H1 (cell line): ENCODE data around the gene RAB2B. TPM values are rescaled to one million over a fixed set of nuclear protein-coding genes. Genes with fewer than 3 reads are reported as not detected.

Experiments
- CTCF ChIA-PET: fragments of 300-600 bp; sonication (Branson Sonifier 250); formaldehyde crosslinking; loops from one replicate; lab custom pipeline; 2021; ENCODE audit not compliant: partially characterized antibody; lab: Charles Lee
- POLR2A ChIA-PET: fragments of 300-600 bp; sonication (Branson Sonifier 250); formaldehyde crosslinking; loops from one replicate; lab custom pipeline; 2021; ENCODE audit warnings: inconsistent platforms; ENCODE audit not compliant: partially characterized antibody; lab: Charles Lee
- DNase-seq, 2 experiments: peaks; one replicate each; pipeline versions ENCODE4 v3.0.0 to v3.0.0-alpha.2; 2010 to 2022; ENCODE audit warnings: low spot score in 2 of 2, low read depth in 1 of 2, mixed read lengths in 1 of 2
- FAIRE-seq: peaks from 2 replicates; lab custom pipeline; 2011; peaks lifted over from hg19 to GRCh38; lab: Jason Lieb, UNC
- H2AFZ ChIP-seq: 2 replicates; pipeline ENCODE4 v1.8.1; 2012; ENCODE audit warnings: low read length, inconsistent platforms
- H2AK5ac ChIP-seq: 2 replicates; pipeline ENCODE4 v1.6.1; 2013; ENCODE audit warnings: low read depth, low read length
- H2BK120ac ChIP-seq: replicated peaks from 2 replicates; pipeline ENCODE3; 2013; ENCODE audit warnings: low read depth, low read length, inconsistent platforms
- H2BK12ac ChIP-seq: 2 replicates; pipeline ENCODE4 v1.6.1; 2013; ENCODE audit warnings: low read depth, low read length
- H2BK15ac ChIP-seq: 2 replicates; pipeline ENCODE4 v1.6.1; 2013; ENCODE audit warnings: low read length
- H2BK20ac ChIP-seq: 2 replicates; pipeline ENCODE4 v1.6.1; 2013; ENCODE audit warnings: low read length
- H2BK5ac ChIP-seq: 2 replicates; pipeline ENCODE4 v1.6.1; 2013; ENCODE audit warnings: low read depth, low read length
- H3K14ac ChIP-seq: 2 replicates; pipeline ENCODE4 v1.6.1; 2013; ENCODE audit warnings: inconsistent platforms; ENCODE audit not compliant: insufficient read length
- H3K18ac ChIP-seq: 2 replicates; pipeline ENCODE4 v1.6.1; 2013; ENCODE audit warnings: low read length; ENCODE audit errors: extremely low read depth
- H3K23ac ChIP-seq: 2 replicates; pipeline ENCODE4 v1.6.1; 2013; ENCODE audit warnings: inconsistent platforms; ENCODE audit not compliant: insufficient read length
- H3K23me2 ChIP-seq: 2 replicates; pipeline ENCODE4 v1.6.1; 2013; ENCODE audit warnings: low read depth, low read length
- H3K27ac ChIP-seq: 2 replicates; pipeline ENCODE4 v1.6.1; 2011; ENCODE audit warnings: low read depth, low read length, inconsistent platforms
- H3K27me3 ChIP-seq, 4 experiments: replicated peaks in 1 of 4; 1 replicate in 1 of 4; 2 replicates in 3 of 4; pipeline versions ENCODE4 v1.6.1 to v1.8.1; 2011 to 2013; ENCODE audit warnings: low read length in 3 of 4, mild to moderate bottlenecking in 3 of 4, inconsistent platforms in 2 of 4, mixed read lengths in 2 of 4, moderate library complexity in 1 of 4; ENCODE audit not compliant: control insufficient read depth in 3 of 4, insufficient read depth in 3 of 4; ENCODE audit errors: extremely low read depth in 1 of 4
- H3K36me3 ChIP-seq, 4 experiments: 2 replicates each; pipeline versions ENCODE4 v1.6.1 to v1.8.1; 2011 to 2013; ENCODE audit warnings: mild to moderate bottlenecking in 4 of 4, low read length in 3 of 4, moderate library complexity in 2 of 4, control low read depth in 1 of 4, inconsistent platforms in 1 of 4; ENCODE audit not compliant: insufficient read depth in 4 of 4, control insufficient read depth in 2 of 4
- H3K4ac ChIP-seq: replicated peaks from 2 replicates; pipeline ENCODE3; 2013; ENCODE audit warnings: low read length, low read depth, mixed read lengths, inconsistent platforms; ENCODE audit not compliant: insufficient read length
- H3K4me1 ChIP-seq, 4 experiments: replicated peaks in 1 of 4; 1 replicate in 1 of 4; 2 replicates in 3 of 4; pipeline versions ENCODE4 v1.6.1 to v1.8.1; 2011 to 2013; ENCODE audit warnings: low read length in 3 of 4, inconsistent platforms in 2 of 4, mixed read lengths in 1 of 4; ENCODE audit not compliant: insufficient read depth in 4 of 4, control insufficient read depth in 3 of 4
- H3K4me2 ChIP-seq, 2 experiments: 2 replicates each; pipeline versions ENCODE4 v1.6.1 to v1.8.1; 2011 to 2013; ENCODE audit warnings: low read depth in 2 of 2, low read length in 2 of 2, control low read depth in 1 of 2, inconsistent platforms in 1 of 2, mild to moderate bottlenecking in 1 of 2; ENCODE audit not compliant: insufficient read depth in 1 of 2
- H3K4me3 ChIP-seq, 4 experiments: fragments of 200-600, 300-600 bp in 1 of 4; sonication (generic), shearing (Covaris generic), sonication (Bioruptor Twin) in 1 of 4; 2 replicates each; pipeline versions ENCODE4 v1.5.1 to v1.8.1; 2011 to 2016; ENCODE audit warnings: low read length in 4 of 4, low read depth in 3 of 4, control low read depth in 2 of 4, inconsistent platforms in 2 of 4, mild to moderate bottlenecking in 2 of 4, mixed read lengths in 1 of 4, moderate library complexity in 1 of 4; ENCODE audit not compliant: insufficient read depth in 2 of 4; ENCODE audit errors: extremely low read depth in 1 of 4
- H3K56ac ChIP-seq: replicated peaks from 2 replicates; pipeline ENCODE3; 2013; ENCODE audit warnings: low read depth, mild to moderate bottlenecking, mixed read lengths, low read length, inconsistent platforms; ENCODE audit not compliant: insufficient read length
- H3K79me1 ChIP-seq: 2 replicates; pipeline ENCODE4 v1.6.1; 2013; ENCODE audit warnings: low read depth, low read length, control low read depth
- H3K79me2 ChIP-seq, 2 experiments: 2 replicates each; pipeline versions ENCODE4 v1.6.1 to v1.8.1; 2012 to 2013; ENCODE audit warnings: low read length in 2 of 2, mild to moderate bottlenecking in 2 of 2, inconsistent platforms in 1 of 2; ENCODE audit not compliant: insufficient read depth in 2 of 2, control insufficient read depth in 1 of 2
- H3K9ac ChIP-seq, 4 experiments: replicated peaks in 1 of 4; 1 replicate in 1 of 4; 2 replicates in 3 of 4; pipeline versions ENCODE4 v1.6.1 to v1.8.1; 2011 to 2013; ENCODE audit warnings: low read depth in 3 of 4, low read length in 3 of 4, control low read depth in 2 of 4, mild to moderate bottlenecking in 2 of 4, moderate library complexity in 2 of 4, inconsistent platforms in 1 of 4; ENCODE audit errors: extremely low read depth in 1 of 4
- H3K9me3 ChIP-seq, 2 experiments: 2 replicates each; pipeline versions ENCODE4 v1.6.1 to v1.8.1; 2012 to 2013; ENCODE audit warnings: mild to moderate bottlenecking in 2 of 2, moderate library complexity in 2 of 2, control low read depth in 1 of 2, inconsistent platforms in 1 of 2, low read depth in 1 of 2, low read length in 1 of 2, mixed read lengths in 1 of 2; ENCODE audit not compliant: insufficient read depth in 2 of 2
- H4K20me1 ChIP-seq, 2 experiments: replicated peaks in 1 of 2; 2 replicates each; pipeline versions ENCODE3 to v1.8.1; 2011 to 2013; ENCODE audit warnings: inconsistent platforms in 2 of 2, low read length in 2 of 2, mild to moderate bottlenecking in 1 of 2; ENCODE audit not compliant: insufficient read depth in 2 of 2, control insufficient read depth in 1 of 2
- H4K5ac ChIP-seq: 2 replicates; pipeline ENCODE4 v1.6.1; 2013; ENCODE audit warnings: low read length, low read depth, mixed read lengths, inconsistent platforms; ENCODE audit not compliant: insufficient read length
- H4K8ac ChIP-seq: 2 replicates; pipeline ENCODE4 v1.8.0; 2013; ENCODE audit warnings: mild to moderate bottlenecking, moderate library complexity, low read length, inconsistent platforms; ENCODE audit not compliant: insufficient read depth; ENCODE audit errors: extremely low read depth
- H4K91ac ChIP-seq: replicated peaks from 2 replicates; pipeline ENCODE3; 2013; ENCODE audit warnings: low read length, mixed read lengths, inconsistent platforms; ENCODE audit not compliant: insufficient read length
- CREB1 ChIP-seq: IDR thresholded peaks from 2 replicates; pipeline ENCODE4 v1.6.1; 2012; ENCODE audit warnings: inconsistent platforms
- CTBP2 ChIP-seq: IDR thresholded peaks from 2 replicates; pipeline ENCODE4 v1.7.0; 2011; ENCODE audit warnings: borderline replicate concordance, mild to moderate bottlenecking, moderate library complexity, mixed read lengths, low read length; ENCODE audit not compliant: insufficient read depth, insufficient read length
- PHF8 ChIP-seq: fragments of 200-600 bp; sonication (generic); conservative IDR thresholded peaks from 2 replicates; pipeline ENCODE4 v1.7.1; 2012; ENCODE audit warnings: low read depth, mild to moderate bottlenecking, inconsistent platforms, low read length, moderate library complexity
- TAF1 ChIP-seq: IDR thresholded peaks from 2 replicates; pipeline ENCODE4 v1.6.1; 2011; ENCODE audit warnings: mild to moderate bottlenecking, low read depth, low read length
- TCF12 ChIP-seq: IDR thresholded peaks from 2 replicates; pipeline ENCODE4 v1.6.1; 2011; ENCODE audit warnings: low read depth, mild to moderate bottlenecking, low read length
- WGBS, 2 experiments: shearing (Covaris generic) in 1 of 2; methylation state at CpG; one replicate each; pipeline versions ENCODE4 v1.1.6 to v1.1.7; 2013 to 2015; ENCODE audit warnings: low lambda C conversion rate in 2 of 2, mixed read lengths in 2 of 2, inconsistent platforms in 1 of 2, low coverage in 1 of 2, missing lambda C conversion rate in 1 of 2; ENCODE audit not compliant: insufficient replicate concordance in 2 of 2, insufficient coverage in 1 of 2, insufficient read length in 1 of 2; ENCODE audit errors: extremely low coverage in 1 of 2, missing lambda C conversion rate in 1 of 2; 5-methylcytosine and 5-hydroxymethylcytosine counted together
- polyA plus RNA-seq, 7 experiments: library from polyadenylated mRNA; depleted of rRNA in 3 of 7; stranded (reverse) in 5 of 7; unstranded in 2 of 7; fragments of >200 nt in 5 of 7; fragments of 200-250 nt in 2 of 7; gene quantifications; 1 replicate in 5 of 7; 2 replicates in 1 of 7; 4 replicates in 1 of 7; pipeline versions ENCODE4 v1.2.1 to v1.2.3, GENCODE V29; 2011 to 2013; ENCODE audit warnings: missing spikeins in 2 of 7, mixed read lengths in 2 of 7
- total RNA-seq: library from RNA; stranded (reverse); fragmentation: NEBNext Ultra II Directional; extraction: Animal tissue kit (Norgen Biotek cat#: 25700); gene quantifications from 2 replicates; pipeline ENCODE4 v1.2.1, GENCODE V29; 2021

RAB2B gene
- total and polyA plus RNA-seq, 2 of the 8 experiments (the other 6 are each of a cell fraction or from before 2014, with no cell fraction given): 23.4 to 26.1 TPM

DNA sequence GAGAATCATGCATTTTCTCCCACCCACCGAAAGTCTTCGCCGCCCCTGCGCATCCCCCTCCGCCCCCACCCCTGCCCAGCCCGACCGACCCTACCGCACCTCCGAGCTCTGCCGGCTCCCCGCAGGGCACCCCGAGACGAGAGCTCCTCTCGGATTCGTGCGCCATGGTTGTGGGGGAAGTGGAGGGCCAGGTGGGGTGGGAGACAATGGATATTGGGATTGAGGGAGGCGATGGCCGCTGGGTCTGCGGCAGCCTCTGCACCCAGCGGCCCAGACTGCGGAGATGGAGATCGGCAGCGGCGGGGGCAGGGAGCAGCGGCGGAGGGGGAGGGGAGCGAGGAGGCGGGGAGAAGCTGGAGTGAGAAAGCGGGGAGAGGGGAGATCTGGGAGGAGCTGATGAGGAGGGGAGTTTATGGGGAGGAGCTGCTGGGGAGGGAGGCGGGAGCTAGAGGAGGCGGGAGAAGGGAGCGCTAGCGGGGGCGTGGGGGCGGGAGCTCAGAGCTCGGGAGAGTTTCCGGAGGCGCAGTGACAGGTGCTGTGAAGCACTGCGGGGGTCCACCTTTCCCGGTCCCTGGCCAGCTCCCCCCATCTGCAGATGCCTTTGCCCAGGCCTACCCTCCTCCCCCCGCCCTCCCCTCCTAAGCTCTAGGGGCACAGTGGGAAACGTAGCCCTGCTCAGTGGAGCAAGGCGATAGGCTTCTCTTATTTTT, 49.4 kb upstream of the RAB2B start, which contains the start of gene SALL2:
SALL2 (minus strand) TSS at position 385 of the 710 bp plus-strand sequence; CDS start at position 166, 219 bp downstream.
- DNase-seq: peak; percentile 93 to 97
- H4K8ac ChIP-seq: peak within 1 kb of the TSS; percentile 90
- H3K23me2 ChIP-seq: peaks cover 14% of the 10 kb centered on the region
- peak within 1 kb of the TSS; percentile 96 for H4K91ac ChIP-seq
- peak within 1 kb of the TSS; percentile 91 for H2BK120ac ChIP-seq
- peak within 1 kb of the TSS; percentile 70; the same call in 1 of the 2 replicates for H2AK5ac ChIP-seq
- peak within 1 kb of the TSS; percentile 97 for H4K5ac ChIP-seq
- H3K4me2 ChIP-seq: peak within 1 kb of the TSS; percentile 81 to 87
- H3K9ac ChIP-seq: peak within 1 kb of the TSS; percentile 46 to 83 (median 76)
- H3K4me3 ChIP-seq: peak within 1 kb of the TSS; percentile 50 to 82 (median 71)
- H2BK5ac ChIP-seq: peak within 1 kb of the TSS; percentile 97
- 0% methylated on average over 1 of the region's 43 CpGs; no CpG with 5 or more reads in 1 of the 2 experiments for WGBS, 2 experiments
- no peak for FAIRE-seq
- H2AFZ ChIP-seq: no peak within 1 kb of the TSS
- H2BK15ac ChIP-seq: peak within 1 kb of the TSS; percentile 67; the same call in 1 of the 2 replicates
- no peaks in the 10 kb centered on the region for H3K9me3 ChIP-seq
- H3K27ac ChIP-seq: peak within 1 kb of the TSS; percentile 90
- H3K79me1 ChIP-seq: peaks cover 25% of the 10 kb centered on the region
- ChIA-PET POLR2A (interaction anchor here (0.6 to 32.5 kb wide), 24 partner anchors 7 to 217 kb away, joined by 3 to 769 read pairs (median 6); partner anchors contain the start of genes METTL3, RAB2B, SALL2 and TOX4), CTCF (interaction anchor here (0.7 to 7.6 kb wide), 14 partner anchors 8 to 88 kb away, joined by 3 to 59 read pairs (median 6); partner anchors contain the start of genes METTL3, RAB2B and TOX4)
- H2BK12ac ChIP-seq: peak within 1 kb of the TSS; percentile 99
- H3K36me3 ChIP-seq: peaks cover 24 to 67% (median 36%) of the 10 kb centered on the region in 4 experiments
- peak within 1 kb of the TSS; percentile 99 for H3K18ac ChIP-seq
- H2BK20ac ChIP-seq: peak within 1 kb of the TSS; percentile 73
- peaks cover 19 to 78% of the 10 kb centered on the region in 2 experiments for H3K79me2 ChIP-seq
- H3K56ac ChIP-seq: peak within 1 kb of the TSS; percentile 78
- H3K27me3 ChIP-seq: no peaks in the 10 kb centered on the region
- no peak within 1 kb of the TSS for H3K23ac ChIP-seq
- H3K14ac ChIP-seq: peak within 1 kb of the TSS; percentile 34
- peaks cover 14 to 69% (median 42%) of the 10 kb centered on the region in 4 experiments for H3K4me1 ChIP-seq
- H3K4ac ChIP-seq: peak within 1 kb of the TSS; percentile 75
- H4K20me1 ChIP-seq: peaks cover 1 to 30% of the 10 kb centered on the region in 2 experiments
- TF ChIP-seq CTBP2 (peak; percentile 95), CREB1 (0 out of 2 replicates have a peak, but pooled peaks have one; percentile 41), TCF12 (peak; percentile 93), PHF8 (peak; percentile 54; the same call in 1 of the 2 replicates), TAF1 (peak; percentile 29; the same call in 1 of the 2 replicates)
